Endothelial cell (in vitro differentiated cells): ENCODE results near the gene LTA4H. TPM values are rescaled to one million over a fixed set of nuclear protein-coding genes. Genes with fewer than 3 reads are reported as not detected.
A peak's percentile ranks its signal among the peaks of the same experiment; 100 is the strongest.

Experiments
- DNase-seq: peaks from one replicate; pipeline ENCODE4 v3.0.0; 2021; ENCODE audit warnings: low spot score
- H3K27ac Mint-ChIP-seq: one replicate; pipeline ENCODE4 v1.8.0; 2021; ENCODE audit warnings: mixed read lengths, inconsistent platforms; ENCODE audit not compliant: unreplicated experiment
- H3K27me3 Mint-ChIP-seq: one replicate; pipeline ENCODE4 v1.8.0; 2021; ENCODE audit warnings: mild to moderate bottlenecking, moderate library complexity, mixed read lengths, inconsistent platforms; ENCODE audit not compliant: unreplicated experiment
- H3K36me3 Mint-ChIP-seq: one replicate; pipeline ENCODE4 v1.8.0; 2021; ENCODE audit warnings: mild to moderate bottlenecking, low read depth, mixed read lengths, inconsistent platforms; ENCODE audit not compliant: unreplicated experiment
- H3K4me1 Mint-ChIP-seq: one replicate; pipeline ENCODE4 v1.8.0; 2021; ENCODE audit warnings: mild to moderate bottlenecking, mixed read lengths, inconsistent platforms; ENCODE audit not compliant: unreplicated experiment
- H3K4me3 Mint-ChIP-seq: one replicate; pipeline ENCODE4 v1.8.0; 2021; ENCODE audit warnings: mild to moderate bottlenecking, mixed read lengths, inconsistent platforms; ENCODE audit not compliant: unreplicated experiment
- H3K9me3 Mint-ChIP-seq: one replicate; pipeline ENCODE4 v1.8.0; 2021; ENCODE audit warnings: mixed read lengths, inconsistent platforms; ENCODE audit not compliant: unreplicated experiment
- total RNA-seq: library from RNA; stranded (reverse); fragmentation: NEBNext Ultra II Directional; extraction: Animal tissue kit (Norgen Biotek cat#: 25700); gene quantifications from one replicate; pipeline ENCODE4 v1.2.1, GENCODE V29; 2021; ENCODE audit not compliant: unreplicated experiment
- TF ChIP-seq, protein P1 (sequence below): fragments of 200-600 bp; sonication (generic); IDR thresholded peaks from one replicate; pipeline ENCODE4 v1.5.0; 2021; ENCODE audit warnings: antibody characterized with exemption; ENCODE audit not compliant: unreplicated experiment

The LTA4H gene
- total RNA-seq, 1 donor from 2014 or later, result 86.5 TPM

GRCh38 chr12:96015672-96016071, 19.7 kb downstream of the LTA4H start:
- Mint-ChIP-seq H3K4me1 (no peaks in the 10 kb centered on the region), H3K27ac (no peak overlapping the region), H3K4me3 (no peak overlapping the region), H3K36me3 (peaks cover 10% of the 10 kb centered on the region), H3K27me3 (peaks cover 3% of the 10 kb centered on the region), H3K9me3 (no peaks in the 10 kb centered on the region)
- TF ChIP-seq, protein P1, sequence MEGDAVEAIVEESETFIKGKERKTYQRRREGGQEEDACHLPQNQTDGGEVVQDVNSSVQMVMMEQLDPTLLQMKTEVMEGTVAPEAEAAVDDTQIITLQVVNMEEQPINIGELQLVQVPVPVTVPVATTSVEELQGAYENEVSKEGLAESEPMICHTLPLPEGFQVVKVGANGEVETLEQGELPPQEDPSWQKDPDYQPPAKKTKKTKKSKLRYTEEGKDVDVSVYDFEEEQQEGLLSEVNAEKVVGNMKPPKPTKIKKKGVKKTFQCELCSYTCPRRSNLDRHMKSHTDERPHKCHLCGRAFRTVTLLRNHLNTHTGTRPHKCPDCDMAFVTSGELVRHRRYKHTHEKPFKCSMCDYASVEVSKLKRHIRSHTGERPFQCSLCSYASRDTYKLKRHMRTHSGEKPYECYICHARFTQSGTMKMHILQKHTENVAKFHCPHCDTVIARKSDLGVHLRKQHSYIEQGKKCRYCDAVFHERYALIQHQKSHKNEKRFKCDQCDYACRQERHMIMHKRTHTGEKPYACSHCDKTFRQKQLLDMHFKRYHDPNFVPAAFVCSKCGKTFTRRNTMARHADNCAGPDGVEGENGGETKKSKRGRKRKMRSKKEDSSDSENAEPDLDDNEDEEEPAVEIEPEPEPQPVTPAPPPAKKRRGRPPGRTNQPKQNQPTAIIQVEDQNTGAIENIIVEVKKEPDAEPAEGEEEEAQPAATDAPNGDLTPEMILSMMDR, result no peak
- DNase-seq, result peak; percentile 45

GRCh38 chr12:96014943-96015599, 20.3 kb downstream of the LTA4H start:
- TF ChIP-seq, protein P1, result no peak
- Mint-ChIP-seq H3K9me3 (no peaks in the 10 kb centered on the region), H3K36me3 (peaks cover 16% of the 10 kb centered on the region), H3K27ac (no peak overlapping the region), H3K27me3 (peaks cover 3% of the 10 kb centered on the region), H3K4me3 (no peak overlapping the region), H3K4me1 (no peaks in the 10 kb centered on the region)
- DNase-seq, result no peak

DNA sequence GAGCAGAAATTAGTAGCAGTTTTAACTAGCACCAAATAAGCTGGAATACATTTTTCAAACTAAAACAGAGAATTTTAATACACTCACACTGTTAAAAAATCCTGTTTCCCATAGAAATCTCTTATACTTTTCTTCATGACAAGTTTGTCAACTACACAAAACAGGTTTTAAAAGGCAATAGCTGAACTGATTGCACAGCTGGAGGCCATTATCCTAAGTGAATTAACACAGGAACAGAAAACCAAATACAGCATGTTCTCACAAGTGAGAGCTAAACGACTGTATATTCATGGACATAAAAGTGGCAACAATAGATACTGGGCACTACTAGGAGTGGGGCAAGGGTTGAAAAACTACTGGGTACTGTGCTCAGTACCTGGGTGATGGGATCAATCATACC, 27.7 kb downstream of the LTA4H start:
- H3K36me3 Mint-ChIP-seq, result peaks cover 18% of the 10 kb centered on the region
- H3K4me1 Mint-ChIP-seq, result no peaks in the 10 kb centered on the region
- TF ChIP-seq, protein P1, result no peak
- H3K27ac Mint-ChIP-seq, result no peak overlapping the region
- peaks cover 3% of the 10 kb centered on the region for H3K27me3 Mint-ChIP-seq
- no peaks in the 10 kb centered on the region for H3K9me3 Mint-ChIP-seq
- H3K4me3 Mint-ChIP-seq, result no peak overlapping the region
- no peak for DNase-seq

- H3K4me1 Mint-ChIP-seq, result no peaks in the 10 kb centered on the region
- no peak for DNase-seq
- H3K27ac Mint-ChIP-seq, result no peak overlapping the region
- no peaks in the 10 kb centered on the region for H3K9me3 Mint-ChIP-seq
- TF ChIP-seq, protein P1, result no peak
- peaks cover 18% of the 10 kb centered on the region for H3K36me3 Mint-ChIP-seq
- peaks cover 3% of the 10 kb centered on the region for H3K27me3 Mint-ChIP-seq
- H3K4me3 Mint-ChIP-seq, result no peak overlapping the region
These were observed 28.7 kb downstream of the LTA4H start for GRCh38 chr12:96006727-96007126.

DNA sequence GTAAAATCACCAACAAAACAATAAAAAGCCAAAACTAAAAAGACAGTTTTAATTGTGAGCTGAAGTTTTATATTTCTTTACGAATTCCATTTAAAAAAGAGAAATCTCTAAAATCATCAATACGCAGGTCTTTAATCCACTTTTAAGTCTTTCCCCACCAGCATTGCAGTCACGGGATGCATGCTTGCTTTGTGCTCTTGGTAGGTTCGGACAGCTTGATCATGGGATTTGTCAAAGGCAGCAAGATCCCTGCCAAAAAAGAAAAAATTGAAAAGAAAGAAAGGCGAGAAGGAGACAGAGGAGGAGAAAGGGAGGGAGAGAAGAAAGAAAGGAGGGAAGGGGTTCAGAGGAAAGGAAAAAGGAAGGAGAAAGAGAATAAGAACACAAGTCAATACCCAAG, 34.5 kb downstream of the LTA4H start:
- TF ChIP-seq, protein P1, result no peak
- peaks cover 3% of the 10 kb centered on the region for H3K4me1 Mint-ChIP-seq
- DNase-seq, result no peak
- H3K27ac Mint-ChIP-seq, result no peak overlapping the region
- peaks cover 7% of the 10 kb centered on the region for H3K27me3 Mint-ChIP-seq
- peaks cover 17% of the 10 kb centered on the region for H3K36me3 Mint-ChIP-seq
- H3K9me3 Mint-ChIP-seq, result no peaks in the 10 kb centered on the region
- no peak overlapping the region for H3K4me3 Mint-ChIP-seq
